ENCODE data around the gene IPO13.
A peak's percentile ranks its signal among the peaks of the same experiment; 100 is the strongest.

GRCh38 chr1:43934986-43935324, 11.8 kb upstream of the IPO13 start:
- TF ChIP-seq, protein P1, sequence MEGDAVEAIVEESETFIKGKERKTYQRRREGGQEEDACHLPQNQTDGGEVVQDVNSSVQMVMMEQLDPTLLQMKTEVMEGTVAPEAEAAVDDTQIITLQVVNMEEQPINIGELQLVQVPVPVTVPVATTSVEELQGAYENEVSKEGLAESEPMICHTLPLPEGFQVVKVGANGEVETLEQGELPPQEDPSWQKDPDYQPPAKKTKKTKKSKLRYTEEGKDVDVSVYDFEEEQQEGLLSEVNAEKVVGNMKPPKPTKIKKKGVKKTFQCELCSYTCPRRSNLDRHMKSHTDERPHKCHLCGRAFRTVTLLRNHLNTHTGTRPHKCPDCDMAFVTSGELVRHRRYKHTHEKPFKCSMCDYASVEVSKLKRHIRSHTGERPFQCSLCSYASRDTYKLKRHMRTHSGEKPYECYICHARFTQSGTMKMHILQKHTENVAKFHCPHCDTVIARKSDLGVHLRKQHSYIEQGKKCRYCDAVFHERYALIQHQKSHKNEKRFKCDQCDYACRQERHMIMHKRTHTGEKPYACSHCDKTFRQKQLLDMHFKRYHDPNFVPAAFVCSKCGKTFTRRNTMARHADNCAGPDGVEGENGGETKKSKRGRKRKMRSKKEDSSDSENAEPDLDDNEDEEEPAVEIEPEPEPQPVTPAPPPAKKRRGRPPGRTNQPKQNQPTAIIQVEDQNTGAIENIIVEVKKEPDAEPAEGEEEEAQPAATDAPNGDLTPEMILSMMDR (conservative IDR thresholded peaks at IDR 0.05): peak; percentile 57
- TF ChIP-seq ZFX (IDR thresholded peaks at IDR 0.05): no peak

Measured in C4-2B (cell line).